Measurements from ENCODE around the gene TXNRD1. TPM values are rescaled to one million over a fixed set of nuclear protein-coding genes. Genes with fewer than 3 reads are reported as not detected.

TXNRD1 gene
- total RNA-seq, 4 donors from 2014 or later, result 94.1 to 240 (median 128) TPM

GRCh38 chr12:104353012-104353981 lies 137.7 kb downstream of the TXNRD1 start:
- H3K27me3 ChIP-seq, result no peaks in the 10 kb centered on the region
- no peaks in the 10 kb centered on the region for H3K9me3 ChIP-seq
- H3K36me3 ChIP-seq, result peaks cover 0 to 40% (median 0%) of the 10 kb centered on the region in 3 donors
- H3K4me1 ChIP-seq, result no peaks in the 10 kb centered on the region
- H3K4me3 ChIP-seq, result no peak overlapping the region
- H3K27ac ChIP-seq, result no peak overlapping the region
- no peak for DNase-seq
- no peak for TF ChIP-seq CTCF (IDR thresholded peaks at IDR 0.05)
- TF ChIP-seq POLR2A (IDR thresholded peaks at IDR 0.05), result no peak

- no peak for TF ChIP-seq CTCF (IDR thresholded peaks at IDR 0.05)
- no peak for TF ChIP-seq POLR2A (IDR thresholded peaks at IDR 0.05)
- no peak overlapping the region for H3K27ac ChIP-seq
- no peak overlapping the region for H3K4me3 ChIP-seq
- peaks cover 0 to 30% (median 0%) of the 10 kb centered on the region in 3 donors for H3K36me3 ChIP-seq
- H3K27me3 ChIP-seq, result no peaks in the 10 kb centered on the region
- DNase-seq, result peak in 1 of 3 donors; percentile 13
- no peaks in the 10 kb centered on the region for H3K9me3 ChIP-seq
- no peaks in the 10 kb centered on the region for H3K4me1 ChIP-seq
Observed at GRCh38 chr12:104354167-104354867, 138.7 kb downstream of the TXNRD1 start.

GRCh38 chr12:104354868-104355570 lies 139.4 kb downstream of the TXNRD1 start:
- no peak overlapping the region for H3K27ac ChIP-seq
- H3K4me3 ChIP-seq, result no peak overlapping the region
- H3K9me3 ChIP-seq, result no peaks in the 10 kb centered on the region
- peak in 1 of 3 donors; percentile 6 for DNase-seq
- TF ChIP-seq CTCF (IDR thresholded peaks at IDR 0.05) (no peak), POLR2A (IDR thresholded peaks at IDR 0.05) (no peak)
- H3K4me1 ChIP-seq, result no peaks in the 10 kb centered on the region
- no peaks in the 10 kb centered on the region for H3K27me3 ChIP-seq
- H3K36me3 ChIP-seq, result peaks cover 0 to 24% (median 0%) of the 10 kb centered on the region in 3 donors

GRCh38 chr12:104355630-104356029 lies 140.1 kb downstream of the TXNRD1 start:
- no peaks in the 10 kb centered on the region for H3K9me3 ChIP-seq
- DNase-seq, result peak in 1 of 3 donors; percentile 15

More at GRCh38 chr12:104355630-104356029, 140.1 kb downstream of the TXNRD1 start:
- no peak overlapping the region for H3K27ac ChIP-seq
- H3K4me3 ChIP-seq, result no peak overlapping the region
- H3K27me3 ChIP-seq, result no peaks in the 10 kb centered on the region
- TF ChIP-seq CTCF (IDR thresholded peaks at IDR 0.05), result no peak
- no peaks in the 10 kb centered on the region for H3K4me1 ChIP-seq
- peaks cover 0 to 18% (median 0%) of the 10 kb centered on the region in 3 donors for H3K36me3 ChIP-seq

Measured in Peyer's patch (tissue), 4 donors.